HG03064 (cell line): ENCODE results near the gene INSM1.
A peak's percentile ranks its signal among the peaks of the same experiment; 100 is the strongest.
"Not testable (repeated sequence)": the region's sequence is repeated elsewhere in the genome, so short reads cannot be mapped to it uniquely, and the experiment has no call there.

Source experiments
- ATAC-seq: cut with Tn5 transposase; IDR thresholded peaks from one replicate; pipeline ENCODE4 v1.9.1; 2021; ENCODE audit warnings: low read depth; ENCODE audit not compliant: unreplicated experiment

The INSM1 gene

GRCh38 chr20:20367575-20368417 lies at the start of gene INSM1:
INSM1 (plus strand) TSS chr20:20368104; CDS start chr20:20368268, 164 bp downstream.
- no peak for ATAC-seq

GRCh38 chr20:20318365-20319161 lies 49.3 kb upstream of the INSM1 start:
- ATAC-seq: no peak

- no peak for ATAC-seq
Measured at GRCh38 chr20:20321134-20321533, 46.8 kb upstream of the INSM1 start.

- no peak for ATAC-seq
Measured at GRCh38 chr20:20321917-20322316, 46.0 kb upstream of the INSM1 start.

GRCh38 chr20:20322912-20323311 lies 45.0 kb upstream of the INSM1 start:
- no peak for ATAC-seq

- ATAC-seq: no peak
Measured at GRCh38 chr20:20327746-20328145, 40.2 kb upstream of the INSM1 start.

GRCh38 chr20:20329564-20329963 lies 38.3 kb upstream of the INSM1 start:
- ATAC-seq: no peak

GRCh38 chr20:20331156-20331555 lies 36.7 kb upstream of the INSM1 start:
- ATAC-seq: no peak

GRCh38 chr20:20331817-20332216 lies 36.1 kb upstream of the INSM1 start:
- no peak for ATAC-seq

- ATAC-seq: peak; percentile 33
Measured at GRCh38 chr20:20333866-20334265, 34.0 kb upstream of the INSM1 start.

GRCh38 chr20:20334489-20334888 lies 33.4 kb upstream of the INSM1 start:
- ATAC-seq: peak; percentile 87

- no peak for ATAC-seq
Measured at GRCh38 chr20:20338133-20338730, 29.7 kb upstream of the INSM1 start.

GRCh38 chr20:20340443-20340842 lies 27.5 kb upstream of the INSM1 start:
- no peak for ATAC-seq

GRCh38 chr20:20341371-20341770 lies 26.5 kb upstream of the INSM1 start:
- ATAC-seq: no peak

GRCh38 chr20:20342066-20342465 lies 25.8 kb upstream of the INSM1 start:
- ATAC-seq: no peak

GRCh38 chr20:20343932-20344331 lies 24.0 kb upstream of the INSM1 start:
- ATAC-seq: no peak

- ATAC-seq: no peak
Measured at GRCh38 chr20:20344476-20344875, 23.4 kb upstream of the INSM1 start.

- ATAC-seq: no peak
Measured at GRCh38 chr20:20353576-20353975, 14.3 kb upstream of the INSM1 start.

GRCh38 chr20:20355503-20355902 lies 12.4 kb upstream of the INSM1 start:
- ATAC-seq: not testable (repeated sequence)

- no peak for ATAC-seq
Measured at GRCh38 chr20:20358801-20359200, 9.1 kb upstream of the INSM1 start.

- ATAC-seq: no peak
Measured at GRCh38 chr20:20359628-20360027, 8.3 kb upstream of the INSM1 start.
